GM19025 (cell line): ENCODE results near the gene VPS37C.

ENCODE experiments used
- ATAC-seq: cut with Tn5 transposase; IDR thresholded peaks from one replicate; pipeline ENCODE4 v1.9.1; 2021; ENCODE audit warnings: mild to moderate bottlenecking, low read depth, moderate library complexity; ENCODE audit not compliant: unreplicated experiment

Gene VPS37C

DNA sequence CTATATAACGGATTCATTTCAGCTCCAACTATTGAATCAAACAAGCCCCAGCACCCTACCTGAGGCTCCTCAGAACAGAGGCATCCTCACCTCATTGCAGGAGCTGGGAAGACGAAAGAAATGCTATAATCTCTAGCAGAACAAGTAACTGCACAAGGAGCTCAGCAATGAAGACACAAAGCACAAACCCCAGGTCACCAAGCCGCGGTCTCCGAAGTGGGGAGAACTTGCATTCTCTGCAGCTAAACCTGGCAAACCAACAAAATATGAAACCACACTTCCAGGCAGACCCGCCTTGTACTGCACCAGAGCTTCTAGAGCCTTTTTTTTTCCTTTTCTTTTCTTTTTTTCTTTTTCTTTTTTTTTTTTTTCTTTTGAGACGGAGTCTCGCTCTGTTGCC lies 80.7 kb downstream of the VPS37C start:
- no peak for ATAC-seq
